HG02884 (cell line): ENCODE results near the gene PDE4D.

ENCODE experiments used
- ATAC-seq: cut with Tn5 transposase; IDR thresholded peaks from one replicate; pipeline ENCODE4 v1.9.1; 2021; ENCODE audit warnings: mild to moderate bottlenecking, moderate library complexity; ENCODE audit not compliant: unreplicated experiment

PDE4D gene

DNA sequence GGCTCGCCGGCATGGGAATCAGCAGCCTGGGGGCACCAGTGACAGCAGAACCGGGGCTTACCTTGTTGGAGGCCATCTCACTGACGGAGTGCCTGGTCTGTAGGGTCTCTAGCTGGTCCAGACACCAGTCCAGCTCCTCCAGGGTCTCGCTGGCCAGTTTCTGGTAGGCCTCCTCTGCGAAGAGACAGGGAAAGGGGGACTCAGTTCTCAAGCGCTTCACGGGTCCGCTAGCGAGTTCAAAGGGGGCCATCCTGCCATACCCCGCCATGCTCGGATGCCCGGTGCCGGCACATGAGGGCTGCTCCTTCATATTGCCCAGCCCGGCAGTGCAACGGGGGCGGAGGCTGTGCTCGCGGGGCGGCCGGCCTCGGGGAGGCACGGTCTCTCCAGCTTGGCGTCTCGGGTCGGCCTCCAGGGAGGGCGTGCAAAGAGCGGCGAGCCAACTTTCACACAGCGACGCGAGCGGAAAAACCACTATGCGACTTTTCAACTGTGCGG is 854.7 kb downstream of the PDE4D start:
- ATAC-seq = no peak

DNA sequence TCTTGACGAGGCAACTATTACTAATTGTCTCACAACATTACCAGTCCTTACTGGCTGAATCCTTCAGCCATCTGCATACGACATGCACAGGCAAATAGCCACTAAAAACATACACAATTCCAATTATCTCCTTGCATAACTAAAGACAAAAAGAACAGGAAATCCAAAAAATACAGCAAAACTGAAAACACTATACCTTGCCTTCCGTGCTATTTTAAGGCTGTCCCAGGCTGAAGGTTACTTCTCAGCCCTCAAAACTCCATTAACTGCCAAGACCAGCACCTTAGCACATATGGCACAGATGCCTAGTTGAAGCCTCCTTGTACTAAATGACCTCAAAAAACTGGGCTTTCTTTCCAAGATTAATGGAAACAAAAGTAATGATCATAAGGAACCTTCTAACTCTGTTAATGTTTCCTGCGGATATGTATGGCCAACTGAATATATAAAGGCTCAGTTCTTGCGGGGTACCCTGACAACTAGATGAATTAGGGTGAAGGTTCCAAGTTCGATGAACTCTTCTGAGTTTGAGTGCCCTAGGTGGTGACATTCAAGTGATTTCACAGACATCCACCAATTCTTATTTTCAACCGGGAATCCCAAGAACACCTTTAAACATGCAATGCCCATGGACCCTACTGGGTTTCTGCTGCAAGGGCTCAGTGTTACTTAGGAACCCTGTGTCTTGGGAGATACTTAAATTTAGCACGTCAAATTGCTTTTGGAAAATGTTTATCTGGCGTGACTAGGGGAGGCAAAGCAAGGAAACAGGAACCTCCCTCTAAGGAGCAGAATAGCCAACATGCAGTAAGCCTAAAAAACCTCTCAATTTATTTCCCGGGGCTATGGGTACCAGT is 855.4 kb downstream of the PDE4D start:
- ATAC-seq = no peak

DNA sequence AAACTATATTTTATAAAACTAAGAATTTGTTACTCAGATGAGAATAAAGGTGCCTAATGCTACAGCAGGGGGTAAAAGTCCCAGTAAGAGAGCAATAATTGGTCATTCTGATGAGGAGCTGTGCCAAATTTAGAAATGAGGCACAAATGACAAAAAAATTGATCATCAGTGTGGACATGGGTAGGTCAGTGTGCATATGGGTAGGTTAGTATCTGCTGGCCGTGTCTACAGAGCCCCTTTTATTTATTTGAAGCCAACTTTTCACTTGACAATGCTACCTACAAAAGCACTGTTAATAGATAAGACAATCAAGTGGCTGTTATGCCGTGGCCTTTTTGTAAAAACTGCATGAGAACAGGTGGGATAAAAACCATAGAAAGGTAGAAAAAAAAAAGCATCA is 856.1 kb downstream of the PDE4D start:
- ATAC-seq = no peak

DNA sequence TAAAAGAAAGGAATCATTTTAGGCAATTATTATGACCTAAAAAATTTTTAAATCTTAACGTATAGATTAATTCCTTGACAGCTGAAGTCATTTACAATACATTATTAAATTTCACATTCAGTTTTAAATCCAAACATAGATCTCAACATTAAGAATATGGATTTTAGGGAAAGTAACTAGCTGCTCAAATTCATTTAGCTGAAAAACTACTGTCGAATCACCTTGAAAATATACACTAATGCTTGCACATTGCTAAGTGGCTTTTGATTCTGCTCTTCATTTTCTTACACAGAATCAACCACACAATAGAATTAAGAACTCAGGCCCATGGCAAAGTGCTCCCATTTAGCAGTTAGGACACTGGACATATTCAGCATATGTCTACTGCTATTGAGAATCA is 856.5 kb downstream of the PDE4D start:
- ATAC-seq = no peak

DNA sequence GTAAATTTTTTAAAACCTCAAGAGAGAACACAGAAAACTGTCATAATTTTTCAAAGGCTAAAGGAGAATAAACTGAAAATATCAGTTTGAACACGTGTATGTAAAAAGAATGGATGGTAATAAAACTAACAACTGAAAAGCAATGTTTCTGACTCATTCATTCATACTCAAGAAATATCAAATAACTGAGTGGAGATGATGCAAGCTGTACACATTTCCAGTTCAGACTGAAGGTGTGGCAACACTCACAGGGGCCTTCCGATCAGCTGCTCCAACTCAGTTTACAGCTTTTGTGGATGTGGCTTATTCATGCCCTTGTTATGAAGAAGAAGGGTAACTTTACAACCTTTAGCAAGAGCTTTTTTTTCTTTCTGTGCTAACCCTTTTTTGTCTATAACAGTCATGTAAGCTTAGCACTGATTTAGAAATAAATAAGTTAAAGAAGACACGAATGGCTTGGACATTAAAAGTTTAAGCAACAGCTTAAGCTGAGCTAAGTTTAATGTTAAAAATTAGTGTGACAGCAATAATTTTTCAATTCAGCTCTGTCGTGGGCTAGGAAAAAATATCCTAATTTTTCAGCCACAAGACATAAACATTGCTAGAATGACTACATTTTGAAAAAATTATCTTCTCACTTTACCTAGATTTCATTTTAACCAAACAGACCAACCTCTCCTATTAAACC is 857.1 kb downstream of the PDE4D start:
- ATAC-seq = no peak

DNA sequence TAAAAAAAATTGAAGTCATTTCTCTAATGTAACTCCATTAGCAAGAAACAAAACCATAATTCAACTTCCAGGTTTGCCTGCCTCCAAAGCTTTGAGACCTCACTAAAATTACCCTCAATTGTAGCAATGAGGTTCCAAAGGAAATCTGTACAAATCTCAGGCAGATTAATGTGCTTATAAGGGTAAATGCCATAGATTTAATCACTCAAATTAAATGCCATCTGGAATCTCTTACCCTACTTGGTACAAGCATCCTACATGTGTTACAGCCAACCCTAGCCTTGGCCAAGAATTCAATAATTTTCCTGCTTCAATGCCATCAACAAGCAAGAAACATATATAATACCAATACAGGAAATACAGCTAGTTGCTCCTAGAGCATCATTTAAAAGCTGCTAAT is 857.8 kb downstream of the PDE4D start:
- no peak for ATAC-seq

DNA sequence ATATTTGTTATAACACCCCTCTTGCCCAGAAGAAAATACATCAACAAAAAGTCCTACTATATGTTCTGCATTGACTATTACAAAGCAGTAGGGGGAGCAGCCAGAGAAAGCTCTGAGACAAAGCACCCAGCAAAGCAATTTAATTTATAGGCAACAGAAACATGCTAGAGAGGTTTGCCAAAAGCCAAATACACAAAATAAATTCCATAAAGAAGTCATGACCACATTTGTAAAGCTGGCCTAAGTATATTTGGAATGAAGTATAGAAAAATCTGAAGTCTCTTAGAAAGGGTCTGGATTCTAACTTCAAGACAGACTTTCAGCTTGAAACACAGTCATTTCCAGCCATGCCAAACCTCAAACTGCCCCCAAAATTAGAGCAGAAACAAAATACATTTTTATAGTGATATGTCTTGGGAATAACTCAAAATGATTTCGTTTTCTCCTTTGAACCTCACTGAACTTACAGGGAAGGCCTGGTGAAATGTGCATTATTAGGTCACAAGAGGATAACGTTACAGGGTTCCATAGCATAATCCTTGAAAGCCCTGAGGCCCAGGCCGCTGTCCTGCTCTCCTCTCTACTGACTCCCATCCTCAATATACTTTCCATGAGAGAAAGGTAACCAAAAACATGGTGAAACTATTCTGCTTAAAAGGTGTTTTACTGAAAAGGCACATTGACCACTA is 858.9 kb downstream of the PDE4D start:
- ATAC-seq = peak; percentile 57

DNA sequence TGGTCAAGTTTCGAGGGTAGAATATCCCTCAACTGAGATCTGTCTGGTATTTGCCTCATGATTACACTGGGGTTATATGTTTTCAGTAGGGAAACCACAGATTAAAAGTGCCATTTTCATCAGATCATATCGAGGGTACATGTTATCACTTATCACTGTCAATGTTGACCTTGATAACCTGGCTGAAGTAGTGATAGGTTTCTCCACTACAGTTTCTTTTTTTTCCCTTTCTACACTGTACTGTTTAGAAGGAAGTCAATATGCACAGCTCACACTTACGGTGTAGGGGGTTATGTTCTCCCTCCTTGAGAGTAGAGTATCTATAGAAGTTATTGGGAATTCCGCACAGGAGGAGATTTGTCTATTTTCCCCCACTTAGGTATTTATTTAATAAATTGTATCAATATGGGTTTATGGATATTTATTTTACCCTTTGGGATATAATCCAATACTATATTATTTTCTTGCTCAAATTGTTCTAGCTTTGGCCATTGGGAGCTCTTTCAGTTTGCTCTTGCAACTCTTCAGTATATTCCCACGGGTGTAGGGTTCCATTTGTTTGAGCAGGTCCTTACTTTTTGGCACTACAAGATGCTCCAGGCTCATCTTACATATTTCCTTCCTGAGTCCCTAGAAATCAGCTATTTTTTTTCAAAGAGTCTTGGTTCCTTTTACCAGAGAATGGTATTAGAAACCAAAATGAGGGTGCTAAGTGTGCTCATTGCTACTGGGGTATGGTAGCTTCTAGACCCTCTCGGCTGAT is 866.2 kb downstream of the PDE4D start:
- no peak for ATAC-seq

DNA sequence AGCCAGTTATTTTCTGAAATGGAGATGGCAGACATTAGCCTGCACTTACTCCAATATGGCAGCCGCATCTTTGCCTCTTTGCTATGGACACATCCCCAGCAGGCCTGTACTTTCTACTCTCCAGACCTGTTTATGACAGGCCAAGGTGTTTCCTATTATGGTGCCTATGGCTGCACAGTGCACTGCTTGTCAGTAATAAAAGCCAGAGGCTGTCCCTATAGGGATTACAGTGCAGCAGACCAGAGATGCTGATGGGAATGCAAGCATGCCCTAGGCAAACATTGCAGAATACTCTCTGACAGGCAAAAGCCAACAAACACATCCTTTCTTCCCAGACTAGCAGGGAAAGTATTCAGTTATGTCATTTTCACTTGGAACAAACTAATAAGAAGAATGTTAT is 867.8 kb downstream of the PDE4D start:
- no peak for ATAC-seq

DNA sequence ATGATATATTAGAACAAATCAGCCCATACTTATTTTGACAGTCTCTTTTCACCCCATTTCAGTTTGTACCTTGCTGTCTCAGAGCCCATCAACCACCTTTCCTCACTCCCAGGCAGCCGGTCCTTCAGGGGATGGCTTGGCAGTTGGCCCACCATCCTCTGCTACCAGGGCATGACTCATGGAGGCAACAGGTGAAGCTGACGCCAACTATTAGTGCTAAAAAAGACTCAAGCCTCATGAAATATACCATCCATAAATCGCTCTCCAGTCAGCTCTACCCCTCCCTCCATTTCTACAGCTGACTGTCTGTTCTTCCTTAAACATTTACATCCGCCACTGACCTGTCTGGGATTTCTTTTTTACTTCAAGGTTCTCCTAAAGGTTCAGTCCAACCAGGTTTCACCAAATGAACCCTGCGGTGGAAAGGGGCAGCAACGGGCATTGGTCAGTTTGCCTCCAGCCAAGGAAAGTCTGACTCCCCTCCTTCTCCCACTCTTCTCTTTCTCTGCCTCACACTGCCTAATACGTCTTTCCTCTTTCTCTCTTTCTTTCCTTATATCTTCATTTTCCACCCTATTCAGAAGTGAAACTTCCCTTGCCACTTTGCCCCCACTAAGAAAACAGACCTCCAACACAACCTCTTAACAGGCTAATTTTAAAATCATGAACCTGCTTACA is 871.5 kb downstream of the PDE4D start:
- no peak for ATAC-seq

DNA sequence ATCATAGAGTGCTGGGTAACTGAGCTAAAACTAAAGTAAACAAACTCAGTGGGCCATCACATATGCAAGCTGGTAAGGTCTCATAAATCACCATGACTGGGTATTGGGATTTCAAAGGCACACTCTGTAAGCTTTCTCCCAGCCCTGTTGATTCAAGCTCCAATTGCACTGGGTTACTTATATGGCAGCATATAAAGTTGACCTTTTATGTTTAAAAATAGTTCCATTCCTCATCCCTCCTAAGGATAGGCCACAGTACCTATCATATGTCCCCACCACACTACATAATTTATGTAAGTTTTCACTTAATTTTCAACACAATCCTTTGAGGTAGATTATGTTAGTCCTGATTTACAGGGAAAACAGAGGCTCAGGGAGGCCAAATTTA is 872.2 kb downstream of the PDE4D start:
- ATAC-seq = no peak

DNA sequence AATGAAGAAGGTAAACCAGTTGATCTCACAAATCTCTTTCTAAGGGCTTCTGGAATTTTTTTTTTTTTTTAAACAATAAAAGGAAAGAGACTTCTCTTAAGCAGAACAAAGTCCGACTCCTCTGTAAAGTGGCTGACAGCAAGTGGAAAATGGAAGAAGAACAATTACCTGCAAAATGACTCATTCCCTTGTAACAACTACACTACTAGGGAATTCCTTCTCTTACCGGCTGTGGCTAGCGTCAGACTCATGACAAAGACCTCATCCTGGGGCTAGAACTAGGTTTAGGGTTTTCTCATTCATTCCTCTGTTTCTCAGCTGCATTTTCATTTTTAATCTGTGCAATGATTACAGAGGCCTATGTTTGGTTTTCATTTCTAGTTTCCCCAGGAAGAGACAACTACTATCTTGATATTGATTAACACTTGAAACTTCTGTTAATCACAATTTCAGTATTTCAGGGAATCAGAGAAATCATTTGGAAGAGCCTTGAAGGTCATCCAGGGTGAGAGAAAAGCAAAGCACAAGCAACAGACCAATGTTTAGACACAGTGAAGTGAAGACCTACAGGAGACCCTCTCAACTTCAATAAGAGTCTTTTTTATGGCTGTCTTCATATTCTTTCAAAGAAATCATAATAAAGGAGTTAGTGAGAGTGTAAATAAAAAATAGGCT is 872.8 kb downstream of the PDE4D start:
- no peak for ATAC-seq

DNA sequence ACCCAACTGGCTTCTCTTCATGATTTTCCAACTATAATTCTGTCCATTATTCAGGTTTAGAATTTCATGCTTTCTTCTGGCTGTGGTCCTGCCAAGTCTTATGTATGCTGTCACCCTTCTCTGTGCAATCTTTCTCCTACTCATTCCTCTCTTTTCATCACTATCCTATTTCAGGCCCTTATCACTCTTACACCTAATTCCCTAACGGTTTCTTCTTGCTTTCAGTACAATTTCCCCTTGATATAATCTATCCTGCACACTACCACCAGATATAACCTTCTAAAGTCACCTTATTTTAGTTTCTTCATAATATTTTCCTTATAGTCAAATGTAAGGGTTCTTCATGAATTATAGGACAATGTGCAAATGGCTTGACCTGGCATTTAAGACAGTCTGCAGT is 874.4 kb downstream of the PDE4D start:
- ATAC-seq = no peak

DNA sequence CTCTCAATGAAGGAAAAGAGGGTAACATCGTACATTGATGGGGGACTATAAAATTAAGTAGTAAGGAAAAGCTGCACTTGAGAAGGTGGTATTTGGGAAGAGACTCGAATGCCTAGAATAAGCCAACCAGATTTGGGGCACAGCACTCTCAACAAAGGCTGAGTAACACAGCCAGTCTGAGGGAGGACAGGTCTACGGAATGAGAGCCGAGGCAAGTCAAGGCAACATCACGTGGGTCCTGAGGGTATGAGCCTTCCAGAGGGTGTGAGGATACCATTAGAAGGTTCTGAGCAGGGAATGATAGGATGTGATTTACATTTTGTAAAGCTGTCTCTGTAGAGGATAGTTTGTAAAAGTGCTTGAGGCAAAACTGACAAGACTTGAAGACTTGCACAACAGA is 876.6 kb downstream of the PDE4D start:
- ATAC-seq = no peak

DNA sequence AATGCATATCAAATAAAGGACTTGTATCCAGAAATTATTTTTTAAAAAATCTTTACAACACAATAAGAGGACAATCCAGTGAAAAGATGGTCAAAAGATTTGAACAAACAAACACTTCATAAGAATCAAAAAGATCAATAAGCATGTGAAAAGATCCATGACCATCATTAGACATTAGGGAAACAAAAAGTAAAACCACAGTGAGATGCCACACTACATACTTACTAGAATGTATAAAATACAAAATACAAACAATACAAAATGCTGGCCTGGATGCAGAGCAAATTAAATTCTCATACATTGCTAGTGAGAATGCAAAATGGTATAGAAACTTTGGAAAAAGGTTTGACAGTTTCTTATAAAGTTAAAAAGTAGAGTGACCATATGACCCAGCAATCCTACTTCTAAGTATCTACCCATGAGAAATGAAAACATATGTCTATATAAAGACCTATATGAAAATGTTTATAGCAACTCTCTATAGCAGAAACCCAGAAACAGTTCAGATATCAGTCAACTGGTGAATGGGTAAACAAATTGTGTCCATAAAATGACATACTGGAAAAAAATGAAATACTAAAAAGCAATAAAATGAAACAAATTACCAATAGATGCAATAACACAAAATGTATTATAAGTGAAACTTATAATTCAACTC is 884.6 kb downstream of the PDE4D start:
- ATAC-seq = no peak

DNA sequence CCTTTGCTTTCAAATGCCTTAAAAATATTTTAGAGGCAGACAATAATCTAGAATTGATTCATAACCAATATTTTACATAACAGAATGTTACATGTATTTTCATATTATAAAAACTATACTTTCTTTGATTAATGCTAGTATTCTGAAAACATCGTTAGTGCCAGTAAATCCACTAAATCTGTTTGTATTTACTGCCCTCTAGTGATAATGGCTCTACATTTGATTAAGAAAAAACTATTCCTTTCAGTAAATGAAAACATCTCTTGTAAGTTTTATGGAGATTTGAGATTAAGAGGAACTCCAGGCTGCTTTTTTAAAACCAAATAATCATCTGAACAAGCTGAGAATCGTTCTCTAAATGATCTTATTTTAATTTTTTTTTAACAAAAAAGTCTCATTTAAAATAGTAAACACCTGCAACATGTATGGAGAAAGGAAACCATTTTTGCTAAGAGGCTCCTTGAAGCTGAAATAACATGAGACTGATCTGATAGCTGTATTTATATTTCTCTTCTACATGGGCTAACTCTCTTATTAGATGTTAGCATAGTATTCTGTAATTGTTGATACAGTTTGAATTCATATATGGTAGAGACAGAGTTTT is 886.0 kb downstream of the PDE4D start:
- no peak for ATAC-seq

DNA sequence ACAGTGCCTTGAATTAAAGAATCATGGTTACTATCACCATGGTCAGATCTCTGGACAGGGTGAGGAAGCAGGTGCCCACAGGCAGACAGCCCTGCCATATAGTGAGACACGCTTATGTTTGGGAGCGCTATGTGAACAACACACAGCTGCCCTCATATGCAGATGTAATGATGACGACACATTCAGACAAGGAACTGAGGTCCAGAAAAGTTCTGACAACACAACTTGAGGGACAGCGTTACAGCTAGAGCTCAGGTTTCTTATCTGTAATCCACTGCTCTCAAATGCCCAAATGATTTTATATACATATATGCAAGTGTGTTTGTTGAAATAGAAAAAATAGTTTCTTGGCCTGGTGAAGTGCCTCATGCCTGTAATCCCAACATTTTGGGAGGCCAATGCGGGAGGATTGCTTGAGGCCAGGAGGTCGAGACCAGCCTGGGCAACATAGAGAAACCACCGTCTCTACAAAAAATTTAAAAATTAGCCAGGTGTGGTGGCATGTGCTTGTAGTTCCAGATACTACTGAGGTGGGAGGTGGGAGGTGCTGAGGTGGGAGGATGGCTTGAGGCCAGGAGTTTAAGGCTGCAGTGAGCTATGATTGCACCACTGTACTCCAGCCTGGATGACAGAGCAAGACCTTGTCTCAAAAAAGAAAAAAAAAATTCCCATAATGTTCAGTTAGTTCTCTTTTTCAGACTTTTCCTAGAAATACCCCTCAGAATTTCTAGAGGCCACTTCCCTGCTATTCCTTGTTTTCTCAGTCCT is 887.4 kb downstream of the PDE4D start:
- ATAC-seq = no peak

DNA sequence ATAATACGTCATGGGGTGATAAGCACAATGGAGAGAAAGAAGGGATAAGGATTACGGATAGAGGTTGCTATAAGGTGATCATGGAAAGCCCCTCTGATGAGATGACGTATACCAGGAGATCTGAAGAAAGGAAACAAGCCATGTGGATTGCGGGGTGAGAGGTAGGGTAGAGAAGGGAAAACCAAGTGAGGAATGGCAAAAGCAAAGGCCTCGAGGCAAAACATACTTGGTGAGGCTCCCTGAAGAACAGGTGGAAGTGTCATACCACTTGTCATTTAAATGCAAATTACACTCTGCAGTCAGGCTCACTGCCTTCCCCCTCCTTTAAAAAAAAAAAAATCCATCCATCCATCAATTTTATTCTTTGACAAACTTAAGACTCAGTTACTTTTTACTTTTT is 889.9 kb downstream of the PDE4D start:
- ATAC-seq = no peak
